ENCODE data around the gene ANKRD13B. TPM values are rescaled to one million over a fixed set of nuclear protein-coding genes. Genes with fewer than 3 reads are reported as not detected.

ANKRD13B gene
- total RNA-seq, 1 donor from 2014 or later: 2.8 TPM

DNA sequence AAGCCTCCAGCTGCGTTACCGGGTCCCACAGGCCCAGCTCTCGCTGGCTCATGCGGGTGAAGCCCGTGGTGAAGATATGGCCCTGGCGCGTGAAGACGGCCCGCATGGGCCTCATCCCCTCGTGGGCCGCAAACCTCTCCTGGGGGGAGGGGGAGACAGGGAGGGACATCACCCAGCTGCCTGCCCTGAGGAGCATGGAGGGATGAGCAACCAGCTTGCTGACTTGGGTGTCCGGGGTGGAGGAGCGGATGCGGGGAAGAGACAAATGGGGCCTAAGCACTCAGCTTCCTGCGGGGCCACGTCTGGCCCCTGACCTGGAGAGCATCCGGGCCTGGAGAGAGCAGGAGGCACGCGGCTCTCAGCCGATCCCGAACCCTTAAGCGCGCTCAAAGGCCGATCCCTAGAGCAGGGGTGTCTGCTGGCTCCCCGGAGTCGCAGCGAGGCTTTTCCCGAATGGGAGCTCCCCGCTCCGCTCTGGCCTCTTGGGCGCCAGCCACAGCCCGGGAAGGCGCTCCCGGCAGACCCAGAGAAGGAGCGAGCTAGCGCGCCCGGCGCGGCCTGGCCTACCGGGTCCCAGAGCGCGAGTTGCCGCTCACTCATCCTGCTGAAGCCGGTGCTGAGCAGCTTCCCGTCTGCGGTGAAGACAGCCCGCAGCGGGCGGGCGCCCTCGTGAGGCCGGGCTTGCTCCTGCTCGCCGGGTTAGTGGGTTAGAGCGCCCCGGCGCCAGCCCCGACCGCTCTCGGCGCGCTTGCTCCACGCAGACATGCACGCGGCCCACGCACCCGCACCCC, 24.7 kb downstream of the ANKRD13B start:
- peaks cover 84% of the 10 kb centered on the region for H3K27me3 ChIP-seq
- H3K36me3 ChIP-seq: no peaks in the 10 kb centered on the region
- H3K9ac ChIP-seq: no peak overlapping the region
- TF ChIP-seq, protein P1, sequence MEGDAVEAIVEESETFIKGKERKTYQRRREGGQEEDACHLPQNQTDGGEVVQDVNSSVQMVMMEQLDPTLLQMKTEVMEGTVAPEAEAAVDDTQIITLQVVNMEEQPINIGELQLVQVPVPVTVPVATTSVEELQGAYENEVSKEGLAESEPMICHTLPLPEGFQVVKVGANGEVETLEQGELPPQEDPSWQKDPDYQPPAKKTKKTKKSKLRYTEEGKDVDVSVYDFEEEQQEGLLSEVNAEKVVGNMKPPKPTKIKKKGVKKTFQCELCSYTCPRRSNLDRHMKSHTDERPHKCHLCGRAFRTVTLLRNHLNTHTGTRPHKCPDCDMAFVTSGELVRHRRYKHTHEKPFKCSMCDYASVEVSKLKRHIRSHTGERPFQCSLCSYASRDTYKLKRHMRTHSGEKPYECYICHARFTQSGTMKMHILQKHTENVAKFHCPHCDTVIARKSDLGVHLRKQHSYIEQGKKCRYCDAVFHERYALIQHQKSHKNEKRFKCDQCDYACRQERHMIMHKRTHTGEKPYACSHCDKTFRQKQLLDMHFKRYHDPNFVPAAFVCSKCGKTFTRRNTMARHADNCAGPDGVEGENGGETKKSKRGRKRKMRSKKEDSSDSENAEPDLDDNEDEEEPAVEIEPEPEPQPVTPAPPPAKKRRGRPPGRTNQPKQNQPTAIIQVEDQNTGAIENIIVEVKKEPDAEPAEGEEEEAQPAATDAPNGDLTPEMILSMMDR (IDR thresholded peaks at IDR 0.05): peak; percentile 67
- TF ChIP-seq EZH2phosphoT487 (IDR thresholded peaks at IDR 0.05): peak; percentile 75
- peak; percentile 64 for TF ChIP-seq EZH2 (IDR thresholded peaks at IDR 0.05)
- peaks cover 40% of the 10 kb centered on the region for H3F3A ChIP-seq (ENCODE audit: low read depth)
- H3K79me2 ChIP-seq (ENCODE audit: low read depth): no peaks in the 10 kb centered on the region
- peak overlapping the region; percentile 25 for H3K4me3 ChIP-seq
- H3K4me3 Mint-ChIP-seq: peak overlapping the region; percentile 30
- H3K36me3 Mint-ChIP-seq: peaks cover 2% of the 10 kb centered on the region
- H4K20me1 ChIP-seq (ENCODE audit: low read depth): peaks cover 11% of the 10 kb centered on the region
- DNase-seq (ENCODE audit: low spot score): peak; percentile 83
- H3K4me1 ChIP-seq: peaks cover 23% of the 10 kb centered on the region
- H3K4me2 ChIP-seq: peak overlapping the region; percentile 84
- no peak overlapping the region for H3K27ac ChIP-seq
- H3K27me3 Mint-ChIP-seq (ENCODE audit: insufficient read depth, low read depth): peaks cover 33% of the 10 kb centered on the region
- no peaks in the 10 kb centered on the region for H3K9me3 Mint-ChIP-seq
- H3K4me1 Mint-ChIP-seq: peaks cover 41% of the 10 kb centered on the region
- no peaks in the 10 kb centered on the region for H3K9me3 ChIP-seq (ENCODE audit: low read depth)
- H3K27ac Mint-ChIP-seq: no peak overlapping the region
- peak overlapping the region; percentile 52 for H2AFZ ChIP-seq (replicated peaks)

DNA sequence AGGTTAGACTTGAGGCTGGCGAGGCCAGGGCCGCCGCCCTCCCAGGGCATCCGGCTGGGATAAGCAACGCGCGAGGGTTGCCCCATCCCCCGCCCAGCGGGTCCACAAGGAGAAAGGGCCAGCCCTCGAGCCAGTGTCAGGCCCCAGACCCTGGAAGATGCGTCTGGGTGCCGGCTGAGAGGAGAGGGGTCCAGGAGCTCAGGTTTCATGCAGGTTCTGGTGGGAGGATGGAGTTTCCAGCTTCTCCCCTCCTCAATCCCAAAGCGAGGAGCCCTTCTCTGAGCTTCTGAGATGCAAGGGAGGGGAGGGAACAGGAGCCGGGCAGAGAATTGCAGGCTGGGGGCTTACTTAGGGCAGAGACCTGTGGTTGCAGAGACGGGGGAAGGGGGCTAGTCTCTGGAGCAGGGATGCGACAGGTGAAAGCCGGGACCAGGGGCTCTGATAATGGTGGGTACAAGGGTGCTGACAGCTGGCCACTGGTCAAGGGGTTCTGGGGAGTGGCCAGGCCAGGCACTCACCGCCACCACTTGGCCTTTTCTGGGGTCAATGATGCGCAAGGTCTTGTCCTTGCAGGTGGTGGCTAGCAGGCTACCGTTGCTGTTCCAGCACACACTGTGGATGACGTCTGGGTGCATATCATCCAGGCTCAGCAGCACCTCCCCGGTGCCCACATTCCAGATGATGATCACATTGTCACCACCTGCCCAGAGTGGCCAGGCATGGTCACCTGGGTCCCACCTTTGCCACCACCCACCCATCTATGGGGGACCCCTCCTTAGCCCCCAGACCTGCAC, 25.5 kb downstream of the ANKRD13B start:
- Mint-ChIP-seq H3K9me3 (no peaks in the 10 kb centered on the region), H3K4me3 (peak overlapping the region; percentile 50), H3K36me3 (peaks cover 2% of the 10 kb centered on the region), H3K27ac (no peak overlapping the region), H3K27me3 (ENCODE audit: insufficient read depth, low read depth) (peaks cover 35% of the 10 kb centered on the region), H3K4me1 (peaks cover 45% of the 10 kb centered on the region)
- H2AFZ ChIP-seq (replicated peaks): peak overlapping the region; percentile 52
- H3K27me3 ChIP-seq: peaks cover 84% of the 10 kb centered on the region
- TF ChIP-seq, protein P1 (IDR thresholded peaks at IDR 0.05): no peak
- TF ChIP-seq EZH2phosphoT487 (IDR thresholded peaks at IDR 0.05) (no peak), EZH2 (IDR thresholded peaks at IDR 0.05) (peak; percentile 26)
- H3K9ac ChIP-seq: no peak overlapping the region
- no peaks in the 10 kb centered on the region for H3K36me3 ChIP-seq
- peak overlapping the region; percentile 25 for H3K4me3 ChIP-seq
- H3K9me3 ChIP-seq (ENCODE audit: low read depth): no peaks in the 10 kb centered on the region
- no peak for DNase-seq (ENCODE audit: low spot score)
- peaks cover 36% of the 10 kb centered on the region for H3F3A ChIP-seq (ENCODE audit: low read depth)
- no peaks in the 10 kb centered on the region for H3K79me2 ChIP-seq (ENCODE audit: low read depth)
- peaks cover 28% of the 10 kb centered on the region for H3K4me1 ChIP-seq
- H4K20me1 ChIP-seq (ENCODE audit: low read depth): peaks cover 11% of the 10 kb centered on the region
- no peak overlapping the region for H3K27ac ChIP-seq
- peak overlapping the region; percentile 84 for H3K4me2 ChIP-seq

- Mint-ChIP-seq H3K27me3 (ENCODE audit: insufficient read depth, low read depth) (peaks cover 35% of the 10 kb centered on the region), H3K4me1 (peaks cover 41% of the 10 kb centered on the region), H3K4me3 (no peak overlapping the region), H3K27ac (no peak overlapping the region), H3K9me3 (no peaks in the 10 kb centered on the region), H3K36me3 (no peaks in the 10 kb centered on the region)
- H3K9me3 ChIP-seq (ENCODE audit: low read depth): no peaks in the 10 kb centered on the region
- H3K27me3 ChIP-seq: peaks cover 92% of the 10 kb centered on the region
- TF ChIP-seq, protein P1 (IDR thresholded peaks at IDR 0.05): peak; percentile 50
- TF ChIP-seq EZH2 (IDR thresholded peaks at IDR 0.05): no peak
- DNase-seq (ENCODE audit: low spot score): peak; percentile 57
- H3K4me3 ChIP-seq: no peak overlapping the region
- H3K4me1 ChIP-seq: peaks cover 21% of the 10 kb centered on the region
- H3K27ac ChIP-seq: no peak overlapping the region
- H2AFZ ChIP-seq (replicated peaks): no peak overlapping the region
- H4K20me1 ChIP-seq (ENCODE audit: low read depth): peaks cover 11% of the 10 kb centered on the region
- no peaks in the 10 kb centered on the region for H3K79me2 ChIP-seq (ENCODE audit: low read depth)
- H3K9ac ChIP-seq: no peak overlapping the region
- H3K4me2 ChIP-seq: no peak overlapping the region
- H3F3A ChIP-seq (ENCODE audit: low read depth): peaks cover 35% of the 10 kb centered on the region
- H3K36me3 ChIP-seq: no peaks in the 10 kb centered on the region
These were observed 26.3 kb downstream of the ANKRD13B start for GRCh38 chr17:29619251-29619650.
